HG03342 (cell line): ENCODE results near the gene OR1M1.
"Not testable (repeated sequence)": the region's sequence is repeated elsewhere in the genome, so short reads cannot be mapped to it uniquely, and the experiment has no call there.

Experiments used
- ATAC-seq: cut with Tn5 transposase; IDR thresholded peaks from one replicate; pipeline ENCODE4 v1.9.1; 2021; ENCODE audit warnings: mild to moderate bottlenecking, moderate library complexity; ENCODE audit not compliant: unreplicated experiment

The OR1M1 gene

DNA sequence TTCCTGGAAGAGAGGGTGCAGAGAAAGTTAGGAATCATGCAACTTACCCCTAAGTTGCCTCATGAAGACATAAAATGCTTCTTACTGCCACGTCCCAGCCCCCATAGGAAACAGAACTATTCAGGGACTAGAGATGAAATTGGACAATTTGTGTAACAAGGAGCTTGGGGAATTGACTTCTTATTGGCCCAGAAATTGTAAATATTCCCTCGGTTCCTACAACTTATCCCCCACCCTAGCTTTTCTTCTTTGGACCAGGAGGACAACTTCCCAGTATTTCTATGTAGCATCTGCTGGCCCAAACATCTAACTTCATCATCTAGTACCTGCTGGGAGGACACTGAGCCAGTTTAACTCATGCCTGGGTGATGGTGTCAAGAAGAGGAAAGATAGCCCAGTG, at the start of gene OR1M1:
Gene OR1M1 (plus strand): TSS at position 301 of the 400 bp plus-strand sequence. CDS start 6,184 bp downstream, outside the sequence.
- no peak for ATAC-seq

DNA sequence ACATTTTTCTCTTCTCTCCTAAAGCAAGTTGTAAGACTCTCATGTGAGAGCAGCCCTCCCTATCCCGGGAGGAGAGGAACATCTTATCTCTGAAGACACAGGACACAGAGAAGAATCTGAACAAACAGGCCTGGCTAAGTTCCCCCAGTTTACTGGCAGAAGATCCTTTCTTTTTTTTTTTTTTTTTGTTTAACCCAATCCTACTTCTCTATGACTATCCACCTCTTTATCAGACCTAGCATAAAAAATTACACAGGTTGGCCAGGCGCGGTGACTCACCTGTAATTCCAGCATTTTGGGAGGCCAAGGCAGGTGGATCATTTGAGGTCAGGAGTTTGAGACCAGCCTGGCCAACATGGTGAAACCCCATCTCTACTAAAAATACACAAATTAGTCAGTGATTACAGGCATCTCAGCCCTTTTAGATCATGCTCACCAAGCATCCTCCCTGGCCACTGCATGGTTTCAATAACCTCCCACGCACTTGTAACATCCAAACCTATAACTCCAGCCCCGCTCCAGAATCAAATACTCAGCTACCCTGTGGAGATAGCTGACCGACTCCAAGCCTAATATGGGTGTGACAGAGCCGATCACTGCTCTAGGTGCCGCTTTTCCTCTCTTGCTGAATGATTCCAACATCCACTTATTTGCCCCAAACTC, 49.3 kb upstream of the OR1M1 start:
- ATAC-seq, result no peak

- no peak for ATAC-seq
These were observed 47.1 kb upstream of the OR1M1 start for GRCh38 chr19:9039728-9040127.

DNA sequence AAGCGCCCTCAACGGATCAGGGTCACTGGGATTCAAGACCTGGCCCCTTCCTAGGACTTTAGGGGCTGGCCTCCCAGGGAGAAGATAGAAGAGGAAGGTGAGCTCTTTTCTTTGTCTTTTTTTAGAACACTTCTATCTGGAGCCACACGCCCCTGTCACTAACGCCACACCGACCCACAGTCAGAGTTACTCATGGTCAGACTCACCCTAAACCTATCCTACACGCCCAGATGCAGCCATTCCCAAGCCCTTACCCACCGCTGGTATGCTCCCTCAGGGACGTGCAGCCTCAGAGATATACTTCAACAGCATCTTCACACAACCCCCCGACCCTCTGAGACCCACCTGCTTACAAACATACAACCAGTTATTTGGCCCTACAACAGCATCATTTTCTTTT, 46.7 kb upstream of the OR1M1 start:
- ATAC-seq, result no peak

GRCh38 chr19:9041023-9041422, 45.8 kb upstream of the OR1M1 start:
- no peak for ATAC-seq

DNA sequence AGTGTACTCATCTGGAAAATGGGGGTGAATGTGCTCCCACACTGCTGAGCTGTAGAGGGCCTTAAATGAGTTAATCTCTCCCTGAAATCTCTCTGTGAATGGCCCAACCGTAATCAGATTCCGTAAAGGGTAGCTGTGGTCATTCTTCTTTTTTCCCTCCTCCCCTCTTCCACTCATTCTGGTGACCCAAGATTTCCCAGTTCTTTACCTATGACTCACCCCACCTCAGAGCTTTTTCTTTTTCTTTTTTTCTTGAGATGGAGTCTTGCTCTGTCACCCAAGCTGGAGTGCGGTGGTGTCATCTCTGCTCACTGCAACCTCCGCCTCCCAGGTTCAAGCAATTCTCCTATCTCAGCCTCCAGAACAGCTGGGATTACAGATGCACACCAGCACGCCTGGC, 43.3 kb upstream of the OR1M1 start:
- ATAC-seq, result no peak

DNA sequence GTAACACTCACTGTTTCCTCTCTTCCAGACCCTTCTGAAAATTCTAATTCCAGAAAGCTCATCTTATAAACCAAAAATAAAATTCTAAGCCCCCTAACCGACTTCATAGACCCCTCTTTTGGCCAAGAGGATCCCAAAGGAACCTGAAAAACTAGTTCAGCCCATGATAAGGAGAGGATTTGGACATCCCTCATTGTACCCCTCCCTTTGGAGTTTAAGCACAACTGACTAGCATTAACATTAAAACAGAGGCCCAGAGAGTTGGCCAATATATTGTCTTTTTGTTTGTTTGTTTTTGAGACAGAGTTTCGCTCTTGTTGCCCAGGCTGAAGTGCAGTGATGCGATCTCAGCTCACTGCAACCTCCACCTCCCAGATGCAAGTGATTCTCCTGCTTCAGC, 42.4 kb upstream of the OR1M1 start:
- ATAC-seq, result no peak

GRCh38 chr19:9046694-9047093, 40.2 kb upstream of the OR1M1 start:
- ATAC-seq, result no peak

- no peak for ATAC-seq
These were observed 34.0 kb upstream of the OR1M1 start for GRCh38 chr19:9052894-9053293.

GRCh38 chr19:9053674-9054073, 33.2 kb upstream of the OR1M1 start:
- not testable (repeated sequence) for ATAC-seq

DNA sequence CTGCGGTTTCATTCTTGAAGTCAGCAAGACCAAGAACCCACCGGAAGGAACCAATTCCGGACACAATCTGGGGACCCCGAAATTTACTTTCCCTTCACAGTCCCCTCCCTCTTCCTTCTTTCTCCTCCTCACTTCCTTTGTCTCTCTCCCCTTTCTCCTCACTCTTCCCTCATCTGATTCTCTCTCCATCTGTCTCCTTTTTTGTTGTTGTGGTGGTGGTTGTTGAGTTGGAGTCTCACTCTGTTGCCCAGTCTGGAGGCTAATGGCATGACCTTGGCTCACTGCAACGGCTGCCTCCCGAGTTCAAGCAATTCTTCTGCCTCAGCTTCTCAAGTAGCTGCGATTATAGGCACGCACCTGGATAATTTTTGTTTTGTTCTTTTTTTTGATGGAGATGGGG, 32.7 kb upstream of the OR1M1 start:
- no peak for ATAC-seq

- no peak for ATAC-seq
These were observed 32.1 kb upstream of the OR1M1 start for GRCh38 chr19:9054765-9055164.

DNA sequence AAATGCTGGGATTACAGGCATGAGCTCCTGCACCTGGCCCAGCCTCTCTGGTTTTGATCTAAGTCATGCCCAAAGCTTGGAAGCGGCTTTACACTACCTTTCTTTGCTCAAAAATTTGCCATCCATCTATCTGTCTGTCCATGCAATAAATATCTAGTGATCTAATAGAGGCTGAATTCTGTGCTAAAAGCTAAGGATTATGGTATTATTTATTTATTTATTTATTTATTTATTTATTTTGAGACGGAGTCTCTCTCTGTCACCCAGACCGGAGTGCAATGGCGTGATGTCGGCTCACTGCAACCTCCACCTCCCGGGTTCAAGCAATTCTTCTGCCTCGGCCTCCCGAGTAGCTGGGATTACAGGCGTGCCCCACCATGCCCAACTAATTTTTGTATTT, 30.7 kb upstream of the OR1M1 start:
- ATAC-seq, result not testable (repeated sequence)

DNA sequence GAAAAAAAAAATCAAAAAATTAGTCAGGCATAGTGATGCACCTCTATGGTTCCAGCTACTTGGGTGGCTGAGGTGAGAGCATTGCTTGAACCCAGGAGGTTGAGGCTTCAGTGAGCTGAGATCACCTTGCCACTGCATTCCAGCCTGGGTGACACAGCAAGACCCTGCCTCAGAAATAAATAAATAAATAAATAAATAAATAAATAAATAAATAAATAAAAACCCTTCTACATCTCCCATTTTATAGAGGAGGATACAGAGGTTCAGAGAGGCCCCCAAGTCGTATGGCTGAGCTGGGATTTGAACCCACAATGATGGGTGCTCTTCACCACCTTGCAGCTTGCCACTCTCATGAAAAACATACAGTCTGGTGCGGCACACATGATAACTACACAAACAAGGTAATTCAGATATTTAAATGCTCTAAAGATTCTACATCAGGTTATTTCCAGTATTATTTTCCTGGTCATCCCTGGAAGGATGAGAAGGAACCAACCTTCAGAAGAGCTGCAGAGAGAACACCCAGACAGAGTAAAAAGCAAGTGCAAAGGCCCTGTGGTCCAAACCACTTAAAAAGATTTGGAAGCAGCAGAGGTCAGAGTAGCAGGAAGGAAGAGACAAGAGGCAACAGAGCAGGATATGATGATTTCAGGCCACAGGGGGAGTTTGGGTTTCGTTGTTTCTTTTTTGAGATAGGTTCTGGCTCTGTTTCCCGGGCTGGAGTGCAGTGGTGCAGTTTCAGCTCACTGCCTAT, 29.2 kb upstream of the OR1M1 start:
- no peak for ATAC-seq

- no peak for ATAC-seq
These were observed 27.8 kb upstream of the OR1M1 start for GRCh38 chr19:9058905-9059667.

- no peak for ATAC-seq
These were observed 26.1 kb upstream of the OR1M1 start for GRCh38 chr19:9060564-9061340.

- no peak for ATAC-seq
These were observed 25.0 kb upstream of the OR1M1 start for GRCh38 chr19:9061879-9062278.

- ATAC-seq, result no peak
These were observed 21.3 kb upstream of the OR1M1 start for GRCh38 chr19:9065457-9066014.

- no peak for ATAC-seq
These were observed 16.8 kb upstream of the OR1M1 start for GRCh38 chr19:9070066-9070465.

DNA sequence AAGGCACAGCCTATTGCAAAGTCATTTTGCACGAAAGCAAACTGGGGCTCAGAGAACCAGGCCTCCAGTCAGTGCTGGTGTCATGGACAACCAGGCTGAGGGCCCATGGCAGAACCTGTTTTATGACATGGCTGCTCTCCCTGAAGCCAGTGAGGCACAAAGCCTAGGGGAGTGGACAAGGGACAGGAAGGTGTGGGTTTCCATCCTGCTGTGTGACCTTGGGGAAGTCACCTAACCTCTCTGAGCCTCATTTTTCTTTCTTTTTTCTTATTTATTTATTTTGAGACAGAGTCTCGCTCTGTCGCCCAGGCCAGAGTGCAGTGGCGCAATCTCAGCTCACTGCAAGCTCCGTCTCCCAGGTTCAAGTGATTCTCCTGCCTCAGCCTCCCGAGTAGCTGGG, 15.1 kb upstream of the OR1M1 start:
- ATAC-seq, result not testable (repeated sequence)

GRCh38 chr19:9073806-9074205, 13.1 kb upstream of the OR1M1 start:
- no peak for ATAC-seq
